ENCODE measurements around the gene BCL2L12.
"Not testable (repeated sequence)": the region's sequence is repeated elsewhere in the genome, so short reads cannot be mapped to it uniquely, and the experiment has no call there.

The BCL2L12 gene

DNA sequence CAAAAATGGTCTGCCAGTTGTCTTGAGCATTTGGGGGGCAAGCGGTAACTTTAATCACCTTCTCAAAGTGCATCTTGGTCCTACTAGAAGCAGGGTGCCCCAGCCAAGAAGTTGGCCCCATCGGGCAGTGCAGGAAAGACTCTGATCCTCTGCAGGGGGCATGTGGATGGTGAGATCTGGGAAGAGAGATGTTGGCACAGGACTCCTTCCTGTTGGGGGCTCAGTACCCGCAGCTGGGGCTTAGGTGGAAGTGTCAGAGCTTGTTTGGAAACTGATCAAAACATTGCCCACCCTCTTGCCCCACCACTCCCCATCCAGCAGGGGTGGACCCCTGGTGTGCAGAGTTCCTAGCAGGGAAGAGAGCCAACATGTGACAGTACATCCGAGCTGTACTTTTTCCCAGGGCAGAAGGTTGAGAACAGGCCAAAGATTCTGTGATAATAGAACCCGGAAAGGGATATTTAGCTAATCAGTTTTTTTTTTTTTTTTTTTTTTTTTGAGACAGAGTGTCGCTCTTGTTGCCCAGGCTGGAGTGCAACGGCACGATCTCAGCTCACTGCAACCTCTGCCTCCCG, 34.6 kb upstream of the BCL2L12 start:
- H3K27ac ChIP-seq, result peak overlapping the region; percentile 17; the same call in 1 of the 2 replicates
- TF ChIP-seq, protein P1, sequence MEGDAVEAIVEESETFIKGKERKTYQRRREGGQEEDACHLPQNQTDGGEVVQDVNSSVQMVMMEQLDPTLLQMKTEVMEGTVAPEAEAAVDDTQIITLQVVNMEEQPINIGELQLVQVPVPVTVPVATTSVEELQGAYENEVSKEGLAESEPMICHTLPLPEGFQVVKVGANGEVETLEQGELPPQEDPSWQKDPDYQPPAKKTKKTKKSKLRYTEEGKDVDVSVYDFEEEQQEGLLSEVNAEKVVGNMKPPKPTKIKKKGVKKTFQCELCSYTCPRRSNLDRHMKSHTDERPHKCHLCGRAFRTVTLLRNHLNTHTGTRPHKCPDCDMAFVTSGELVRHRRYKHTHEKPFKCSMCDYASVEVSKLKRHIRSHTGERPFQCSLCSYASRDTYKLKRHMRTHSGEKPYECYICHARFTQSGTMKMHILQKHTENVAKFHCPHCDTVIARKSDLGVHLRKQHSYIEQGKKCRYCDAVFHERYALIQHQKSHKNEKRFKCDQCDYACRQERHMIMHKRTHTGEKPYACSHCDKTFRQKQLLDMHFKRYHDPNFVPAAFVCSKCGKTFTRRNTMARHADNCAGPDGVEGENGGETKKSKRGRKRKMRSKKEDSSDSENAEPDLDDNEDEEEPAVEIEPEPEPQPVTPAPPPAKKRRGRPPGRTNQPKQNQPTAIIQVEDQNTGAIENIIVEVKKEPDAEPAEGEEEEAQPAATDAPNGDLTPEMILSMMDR (IDR thresholded peaks at IDR 0.05), result no peak
- TF ChIP-seq ZFX (IDR thresholded peaks at IDR 0.05; ENCODE audit: borderline replicate concordance), result no peak

DNA sequence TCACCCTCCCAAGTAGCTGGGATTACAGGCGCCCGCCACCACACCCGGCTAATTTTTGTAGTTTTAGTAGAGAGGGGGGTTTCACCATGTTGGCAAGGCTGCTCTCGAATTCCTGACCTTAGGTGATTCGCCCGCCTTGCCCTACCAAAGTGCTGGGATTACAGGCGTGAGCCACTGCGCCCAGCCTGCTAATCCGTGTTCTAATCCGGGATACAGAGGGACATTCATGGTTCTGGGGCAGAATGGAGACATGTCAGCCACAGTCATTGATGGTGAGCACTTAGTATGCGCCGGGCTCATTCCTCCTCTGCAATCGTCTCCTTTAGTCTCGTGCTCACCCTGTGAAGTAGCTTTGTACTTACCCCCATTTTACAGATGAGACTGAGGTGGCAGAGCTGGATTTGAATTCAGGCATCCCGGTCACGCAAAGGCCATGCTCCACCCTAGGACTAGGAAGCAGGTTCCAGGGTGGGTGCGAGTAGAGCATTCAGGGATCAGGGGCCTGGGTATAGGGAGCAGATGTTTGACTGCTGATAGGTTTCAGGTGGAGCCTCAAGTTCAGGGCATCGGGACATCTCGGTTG, 34.0 kb upstream of the BCL2L12 start:
- no peak for TF ChIP-seq ZFX (IDR thresholded peaks at IDR 0.05; ENCODE audit: borderline replicate concordance)
- TF ChIP-seq, protein P1 (IDR thresholded peaks at IDR 0.05), result no peak
- peak overlapping the region; percentile 17; the same call in 1 of the 2 replicates for H3K27ac ChIP-seq

DNA sequence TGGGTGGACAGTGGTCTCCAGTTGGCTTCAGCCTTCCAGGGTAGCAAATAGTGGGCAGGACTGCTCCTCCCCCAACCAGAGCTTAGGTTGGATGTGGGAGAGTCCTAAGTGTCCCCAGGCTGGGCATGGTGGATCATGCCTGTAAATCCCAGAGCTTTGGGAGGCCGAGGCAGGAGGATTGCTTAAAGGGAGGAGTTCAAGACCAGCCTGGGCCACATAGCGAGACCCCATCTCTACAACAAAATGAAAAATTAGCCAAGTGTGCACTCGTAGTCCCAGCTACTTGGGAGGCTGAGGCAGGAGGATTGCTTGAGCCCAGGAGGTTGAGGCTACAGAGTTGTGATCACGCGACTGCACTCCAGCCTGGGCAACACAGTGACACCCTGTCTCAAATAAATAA, 33.2 kb upstream of the BCL2L12 start:
- H3K27ac ChIP-seq, result no peak overlapping the region
- TF ChIP-seq, protein P1 (IDR thresholded peaks at IDR 0.05), result no peak
- TF ChIP-seq ZFX (IDR thresholded peaks at IDR 0.05; ENCODE audit: borderline replicate concordance), result no peak

DNA sequence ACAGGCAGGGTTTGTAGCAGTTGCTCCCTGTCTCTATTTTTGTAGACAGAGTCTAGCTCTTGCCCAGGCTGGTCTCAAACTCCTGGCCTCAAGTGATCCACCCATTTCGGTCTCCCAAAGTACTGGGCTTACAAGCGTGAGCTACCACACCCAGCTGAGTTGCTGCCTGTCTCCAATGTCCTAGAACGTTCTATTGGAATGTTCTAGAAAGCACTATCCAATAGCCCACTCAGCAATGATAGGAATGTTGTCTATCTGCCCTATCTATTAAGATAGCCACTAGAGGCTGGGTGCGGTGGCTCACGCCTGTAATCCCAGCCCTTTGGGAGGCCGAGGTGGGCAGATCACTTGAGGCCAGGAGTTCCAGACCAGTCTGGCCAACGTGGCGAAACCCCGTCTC, 32.5 kb upstream of the BCL2L12 start:
- not testable (repeated sequence) for H3K27ac ChIP-seq

DNA sequence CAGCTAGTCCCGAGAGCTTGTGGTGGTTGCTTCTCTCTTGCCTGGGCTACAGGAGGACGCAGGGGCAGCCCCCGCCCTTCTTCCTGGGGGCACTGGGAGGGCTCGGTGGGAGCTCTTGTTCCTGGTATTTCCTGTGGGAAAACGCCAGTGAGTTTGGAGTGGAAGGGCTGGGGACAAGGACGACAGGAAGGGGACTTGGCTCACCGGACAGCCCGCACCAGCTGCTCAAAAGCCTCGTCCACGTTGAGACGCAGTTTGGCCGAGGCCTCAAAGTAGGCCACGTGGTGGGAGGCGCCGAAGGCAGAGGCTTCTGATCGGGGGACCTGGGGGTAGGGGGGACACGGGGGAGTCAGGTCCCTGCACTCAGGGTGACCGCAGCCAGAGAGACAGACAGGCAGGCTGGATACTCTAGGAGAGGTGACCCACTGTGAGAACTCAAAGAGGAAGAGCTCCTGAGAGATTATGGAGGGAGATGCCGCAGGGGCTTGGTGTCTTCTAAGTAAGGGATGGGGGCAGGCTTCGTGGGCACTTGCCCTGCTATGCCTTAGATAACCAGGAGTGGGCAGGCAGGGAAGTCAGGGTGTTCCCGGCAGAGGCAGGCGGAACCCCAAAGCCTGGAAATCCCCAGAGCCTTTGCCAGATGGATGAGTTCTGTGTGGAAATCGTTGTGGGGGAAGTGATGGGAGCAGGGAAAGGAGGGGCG, 30.1 kb upstream of the BCL2L12 start:
- peak overlapping the region; percentile 15; the same call in 1 of the 2 replicates for H3K27ac ChIP-seq
- TF ChIP-seq ZFX (IDR thresholded peaks at IDR 0.05; ENCODE audit: borderline replicate concordance), result no peak

DNA sequence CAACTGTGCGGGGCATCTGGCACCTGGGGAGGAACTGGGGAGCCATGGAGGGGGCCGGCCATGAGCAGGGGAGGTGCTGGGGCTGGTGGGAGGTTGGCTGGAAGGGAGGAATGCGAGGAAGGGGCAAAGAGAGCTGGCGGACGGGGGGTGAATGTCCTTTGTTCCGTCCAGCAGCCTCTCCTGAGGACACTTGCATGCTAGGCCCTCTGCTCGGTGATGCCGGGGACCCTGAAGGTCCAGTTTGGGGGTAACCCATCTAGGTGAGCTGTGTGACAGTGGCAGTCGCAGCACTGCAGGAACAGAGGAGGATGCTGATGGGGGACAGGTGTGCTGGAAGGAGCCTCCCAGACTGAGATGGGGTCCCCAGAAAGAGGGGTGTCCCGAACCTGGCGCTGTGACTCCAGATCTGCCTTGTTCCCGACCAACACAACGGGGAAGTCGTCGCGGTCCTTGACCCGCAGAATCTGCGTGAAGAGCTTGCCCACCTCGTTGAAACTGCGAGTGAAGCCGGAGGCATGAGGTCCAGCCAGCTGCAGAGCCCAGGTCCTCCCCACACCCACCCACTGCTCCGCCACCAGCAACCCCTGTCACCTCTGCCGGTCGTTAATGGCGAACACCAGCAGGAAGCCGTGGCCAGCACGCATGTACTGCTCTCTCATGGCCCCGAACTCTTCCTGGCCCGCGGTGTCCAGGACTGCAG, 29.4 kb upstream of the BCL2L12 start:
- H3K27ac ChIP-seq, result no peak overlapping the region
- TF ChIP-seq, protein P1 (IDR thresholded peaks at IDR 0.05), result no peak
- TF ChIP-seq ZFX (IDR thresholded peaks at IDR 0.05; ENCODE audit: borderline replicate concordance), result no peak

DNA sequence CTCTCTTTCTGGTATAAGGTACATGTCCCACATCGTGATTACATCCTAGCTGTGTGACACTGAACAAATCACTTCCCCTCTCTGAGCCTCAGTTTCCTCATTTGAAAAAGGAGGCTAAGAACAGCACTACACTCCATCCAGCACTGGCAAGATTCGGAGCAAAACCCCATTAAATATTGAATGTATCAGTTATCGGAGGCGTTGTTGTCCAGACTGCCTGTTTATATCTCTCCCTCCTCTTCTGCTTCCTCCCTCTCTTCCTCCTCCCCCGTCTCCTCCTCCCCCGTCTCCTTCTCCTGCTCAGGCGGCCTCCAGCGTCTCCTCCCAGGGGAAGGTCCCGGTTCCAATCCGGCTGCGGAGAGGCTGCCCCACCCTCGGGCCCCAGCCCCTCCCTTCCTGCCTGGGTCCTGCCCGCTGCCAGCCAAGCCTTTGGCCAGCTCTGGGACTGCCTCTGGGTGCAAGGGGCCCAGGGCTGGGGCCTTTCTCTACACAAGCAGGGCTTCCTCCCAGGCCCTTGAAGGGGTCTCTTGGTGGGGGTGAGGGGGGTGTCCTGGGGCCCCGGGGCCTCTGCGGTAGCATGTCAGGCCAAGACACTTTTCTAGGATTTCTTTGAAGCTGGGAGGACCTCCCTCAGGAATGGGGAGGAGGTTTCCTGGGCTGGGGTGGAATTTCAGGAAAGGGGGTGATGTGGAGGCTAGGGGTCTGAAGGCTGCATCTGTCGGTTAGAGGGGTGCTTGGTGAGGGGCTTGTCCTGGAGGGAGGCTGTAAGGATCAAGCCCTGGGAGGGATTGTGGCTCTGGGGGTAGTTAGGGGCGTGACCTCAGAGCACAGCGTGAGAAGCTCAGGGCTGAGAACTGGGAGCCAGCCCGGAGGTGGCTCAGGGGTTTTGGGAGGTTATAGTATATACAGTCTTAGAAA, 27.7 kb upstream of the BCL2L12 start:
- TF ChIP-seq, protein P1 (IDR thresholded peaks at IDR 0.05), result no peak
- TF ChIP-seq ZFX (IDR thresholded peaks at IDR 0.05; ENCODE audit: borderline replicate concordance), result no peak
- peak overlapping the region; percentile 83 for H3K27ac ChIP-seq
